SU-DHL-6 (cell line): Measurements from ENCODE around the gene TMEM132A.

Experiments used
- H2AFZ ChIP-seq: fragments of 200-600 bp; sonication (generic); 2 replicates; pipeline ENCODE4 v1.6.1; 2014; ENCODE audit warnings: low read depth, mild to moderate bottlenecking, moderate library complexity, mixed read lengths, antibody characterized with exemption, low read length; ENCODE audit not compliant: severe bottlenecking
- H3F3A ChIP-seq: fragments of 200-600 bp; shearing (Covaris generic); 2 replicates; pipeline ENCODE4 v1.6.0; 2016; ENCODE audit warnings: antibody characterized with exemption, mild to moderate bottlenecking; ENCODE audit not compliant: insufficient read depth
- H3K27ac ChIP-seq: fragments of 200-600 bp; sonication (generic); 2 replicates; pipeline ENCODE4 v1.5.1; 2016; ENCODE audit warnings: low read depth, mild to moderate bottlenecking, low read length, moderate library complexity, mixed read lengths
- H3K27me3 ChIP-seq: fragments of 200-600 bp; sonication (generic), shearing (Covaris generic); 2 replicates; pipeline ENCODE4 v1.6.0; 2014; ENCODE audit warnings: mild to moderate bottlenecking, low read length
- H3K36me3 ChIP-seq: fragments of 200-600 bp; sonication (generic); 2 replicates; pipeline ENCODE4 v1.6.1; 2014; ENCODE audit warnings: mild to moderate bottlenecking, low read length, mixed read lengths
- H3K4me2 ChIP-seq: fragments of 300-600, 200-600 bp; shearing (Covaris generic), sonication (generic); 2 replicates; pipeline ENCODE4 v1.6.0; 2014; ENCODE audit warnings: low read length, low read depth, mild to moderate bottlenecking; ENCODE audit not compliant: poor library complexity, severe bottlenecking
- H3K4me3 ChIP-seq: fragments of 200-600 bp; sonication (generic); 2 replicates; pipeline ENCODE4 v1.5.1; 2014; ENCODE audit warnings: antibody characterized with exemption, low read length, mild to moderate bottlenecking, mixed read lengths; ENCODE audit not compliant: insufficient read depth, poor library complexity, severe bottlenecking
- H3K79me2 ChIP-seq: fragments of 200-600 bp; sonication (generic); 2 replicates; pipeline ENCODE4 v1.6.1; 2014; ENCODE audit warnings: mild to moderate bottlenecking, low read length, moderate library complexity; ENCODE audit not compliant: insufficient read depth
- H3K9ac ChIP-seq: fragments of 200-600 bp; sonication (generic); 2 replicates; pipeline ENCODE4 v1.7.0; 2014; ENCODE audit warnings: mild to moderate bottlenecking, low read length
- H3K9me2 ChIP-seq: fragments of 200-600 bp; sonication (generic); replicated peaks from 2 replicates; pipeline ENCODE4 v1.6.1; 2014; ENCODE audit warnings: low read length; ENCODE audit not compliant: insufficient read depth
- H3K9me3 ChIP-seq: fragments of 200-600 bp; sonication (generic); 2 replicates; pipeline ENCODE4 v1.6.1; 2014; ENCODE audit warnings: low read length, mixed read lengths; ENCODE audit not compliant: insufficient read depth
- H4K20me1 ChIP-seq: fragments of 200-600 bp; sonication (generic); 2 replicates; pipeline ENCODE4 v1.6.1; 2014; ENCODE audit warnings: low read depth, mild to moderate bottlenecking, antibody characterized with exemption, low read length, moderate library complexity, mixed read lengths
- EZH2phosphoT487 ChIP-seq: fragments of 200-600 bp; sonication (generic), shearing (Covaris generic); conservative IDR thresholded peaks from 2 replicates; pipeline ENCODE4 v1.6.1; 2018; ENCODE audit warnings: mild to moderate bottlenecking, antibody characterized with exemption, low read length, moderate library complexity, mixed read lengths
- TF ChIP-seq, protein P1 (sequence below): fragments of 200-600 bp; sonication (generic); IDR thresholded peaks from one replicate; pipeline ENCODE4 v1.5.1; 2017; ENCODE audit warnings: antibody characterized with exemption, mild to moderate bottlenecking, low read length, moderate library complexity; ENCODE audit not compliant: insufficient read depth, poor library complexity, severe bottlenecking

The TMEM132A gene

DNA sequence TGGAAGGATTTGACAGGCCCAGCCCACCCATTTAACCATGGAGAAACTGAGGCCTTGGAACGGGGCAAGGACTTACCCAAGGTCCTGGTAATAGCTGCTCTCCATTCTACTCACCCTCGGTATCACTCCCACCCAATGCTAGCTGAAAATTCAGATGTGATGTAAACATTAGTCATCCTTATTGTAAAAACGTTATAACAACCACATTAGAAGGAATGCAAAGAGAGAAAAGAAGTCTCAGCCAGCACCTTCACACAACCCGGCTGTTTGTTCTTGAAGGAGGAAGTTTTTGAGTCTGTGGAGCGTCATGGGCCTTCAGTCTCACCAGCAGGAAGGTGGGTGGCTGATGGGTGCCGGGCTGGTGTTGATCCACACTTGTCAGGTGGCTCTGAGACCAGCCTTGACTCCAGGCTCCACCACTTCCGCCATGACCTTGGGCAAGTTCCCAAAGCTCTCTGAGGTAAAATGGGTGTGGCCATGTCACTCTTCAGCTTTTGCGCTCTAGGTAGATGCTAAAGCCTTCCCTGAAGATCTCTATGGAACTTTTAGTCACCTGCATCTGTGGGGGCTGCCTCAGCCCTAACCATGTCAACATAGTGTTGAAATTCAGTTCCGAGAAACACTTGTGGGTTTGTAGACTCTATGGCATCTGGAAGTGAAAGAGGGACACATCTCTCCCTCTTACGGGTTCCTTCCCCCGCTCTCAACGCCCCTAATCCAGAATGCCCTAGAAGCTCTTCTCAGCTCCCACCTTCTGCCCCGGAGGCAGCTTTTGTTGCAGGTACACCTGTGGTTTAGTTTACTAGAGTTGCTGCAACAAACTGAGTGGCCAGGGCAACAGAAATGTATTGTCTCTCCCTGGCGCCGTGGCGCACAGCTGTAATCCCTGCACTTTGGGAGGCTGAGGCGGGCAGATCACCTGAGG lies 62.0 kb downstream of the TMEM132A start:
- H3K27me3 ChIP-seq, result no peaks in the 10 kb centered on the region
- no peak for TF ChIP-seq EZH2phosphoT487
- TF ChIP-seq, protein P1, sequence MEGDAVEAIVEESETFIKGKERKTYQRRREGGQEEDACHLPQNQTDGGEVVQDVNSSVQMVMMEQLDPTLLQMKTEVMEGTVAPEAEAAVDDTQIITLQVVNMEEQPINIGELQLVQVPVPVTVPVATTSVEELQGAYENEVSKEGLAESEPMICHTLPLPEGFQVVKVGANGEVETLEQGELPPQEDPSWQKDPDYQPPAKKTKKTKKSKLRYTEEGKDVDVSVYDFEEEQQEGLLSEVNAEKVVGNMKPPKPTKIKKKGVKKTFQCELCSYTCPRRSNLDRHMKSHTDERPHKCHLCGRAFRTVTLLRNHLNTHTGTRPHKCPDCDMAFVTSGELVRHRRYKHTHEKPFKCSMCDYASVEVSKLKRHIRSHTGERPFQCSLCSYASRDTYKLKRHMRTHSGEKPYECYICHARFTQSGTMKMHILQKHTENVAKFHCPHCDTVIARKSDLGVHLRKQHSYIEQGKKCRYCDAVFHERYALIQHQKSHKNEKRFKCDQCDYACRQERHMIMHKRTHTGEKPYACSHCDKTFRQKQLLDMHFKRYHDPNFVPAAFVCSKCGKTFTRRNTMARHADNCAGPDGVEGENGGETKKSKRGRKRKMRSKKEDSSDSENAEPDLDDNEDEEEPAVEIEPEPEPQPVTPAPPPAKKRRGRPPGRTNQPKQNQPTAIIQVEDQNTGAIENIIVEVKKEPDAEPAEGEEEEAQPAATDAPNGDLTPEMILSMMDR, result no peak
- no peak overlapping the region for H3K4me3 ChIP-seq
- H2AFZ ChIP-seq, result no peak overlapping the region
- no peaks in the 10 kb centered on the region for H3K9me3 ChIP-seq
- no peak overlapping the region for H3K27ac ChIP-seq
- H4K20me1 ChIP-seq, result no peaks in the 10 kb centered on the region
- H3K4me2 ChIP-seq, result no peak overlapping the region
- no peaks in the 10 kb centered on the region for H3F3A ChIP-seq
- no peaks in the 10 kb centered on the region for H3K36me3 ChIP-seq
- no peaks in the 10 kb centered on the region for H3K9me2 ChIP-seq
- H3K79me2 ChIP-seq, result no peaks in the 10 kb centered on the region
- no peak overlapping the region for H3K9ac ChIP-seq
